NCI-H748 treated with DMSO at 0.1 percent for 48 hours (cell line): ENCODE measurements around the gene TOMM5.

Experiments used
- DNase-seq: peaks from one replicate; lab custom pipeline; 2025; lab: John Stamatoyannopoulos, UW

TOMM5 gene

GRCh38 chr9:37592108-37592951 lies at the start of gene TOMM5:
Gene TOMM5 (minus strand): TSS chr9:37592597. CDS start chr9:37592532, 65 bp downstream.
- peak; percentile 78 for DNase-seq

GRCh38 chr9:37641331-37641730 lies 48.9 kb upstream of the TOMM5 start:
- no peak for DNase-seq

GRCh38 chr9:37640246-37640645 lies 47.8 kb upstream of the TOMM5 start:
- no peak for DNase-seq

GRCh38 chr9:37639841-37640240 lies 47.4 kb upstream of the TOMM5 start:
- no peak for DNase-seq

GRCh38 chr9:37639109-37639762 lies 46.8 kb upstream of the TOMM5 start:
- no peak for DNase-seq

GRCh38 chr9:37636511-37637448 lies 44.4 kb upstream of the TOMM5 start:
- no peak for DNase-seq

GRCh38 chr9:37635808-37636207 lies 43.4 kb upstream of the TOMM5 start:
- DNase-seq, result no peak

GRCh38 chr9:37632479-37632878 lies 40.1 kb upstream of the TOMM5 start:
- no peak for DNase-seq

GRCh38 chr9:37626708-37627292 lies 34.4 kb upstream of the TOMM5 start:
- DNase-seq, result no peak

GRCh38 chr9:37625758-37626147 lies 33.4 kb upstream of the TOMM5 start:
- no peak for DNase-seq

- DNase-seq, result no peak
Observed at GRCh38 chr9:37625036-37625757, 32.8 kb upstream of the TOMM5 start.

GRCh38 chr9:37624073-37624472 lies 31.7 kb upstream of the TOMM5 start:
- DNase-seq, result no peak

GRCh38 chr9:37623267-37623666 lies 30.9 kb upstream of the TOMM5 start:
- no peak for DNase-seq

- DNase-seq, result no peak
Observed at GRCh38 chr9:37622462-37622861, 30.1 kb upstream of the TOMM5 start.

GRCh38 chr9:37621273-37622121 lies 29.1 kb upstream of the TOMM5 start:
- DNase-seq, result no peak

GRCh38 chr9:37620396-37620795 lies 28.0 kb upstream of the TOMM5 start:
- DNase-seq, result no peak

GRCh38 chr9:37619806-37620205 lies 27.4 kb upstream of the TOMM5 start:
- no peak for DNase-seq

- no peak for DNase-seq
Observed at GRCh38 chr9:37618817-37619216, 26.4 kb upstream of the TOMM5 start.

GRCh38 chr9:37617832-37618231 lies 25.4 kb upstream of the TOMM5 start:
- DNase-seq, result peak; percentile 61

- DNase-seq, result no peak
Observed at GRCh38 chr9:37617161-37617560, 24.8 kb upstream of the TOMM5 start.
